ENCODE results near the gene MRPS31.

The MRPS31 gene

DNA sequence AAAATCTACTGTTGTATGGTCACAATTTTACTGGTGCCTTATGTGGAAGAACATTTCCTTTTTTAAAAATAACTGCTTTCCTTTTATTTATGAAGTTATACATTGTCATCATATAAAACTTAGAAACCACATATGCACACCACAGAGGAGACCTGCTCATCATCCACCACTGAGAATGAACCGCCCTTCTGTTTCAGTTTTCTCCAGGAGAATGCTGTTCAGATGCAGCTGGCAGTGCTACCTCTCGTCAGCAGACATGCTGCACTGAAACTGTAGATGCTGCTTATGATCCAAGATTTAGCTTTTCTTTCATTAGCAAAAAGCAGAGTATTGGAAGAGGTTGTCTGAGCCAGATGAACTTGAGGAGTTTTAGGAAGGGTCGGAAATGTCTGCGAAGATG lies 28.5 kb upstream of the MRPS31 start:
- H3K9me3 ChIP-seq (ENCODE audit: insufficient read depth, low read length) = no peaks in the 10 kb centered on the region
- no peak overlapping the region for H3K4me3 ChIP-seq (ENCODE audit: insufficient read depth, low read length, poor library complexity, severe bottlenecking)
- no peaks in the 10 kb centered on the region for H3K79me2 ChIP-seq (ENCODE audit: insufficient read depth, low read length)
- no peaks in the 10 kb centered on the region for H3K9me2 ChIP-seq (replicated peaks; ENCODE audit: insufficient read depth, low read length)
- peaks cover 6% of the 10 kb centered on the region; the same call in 1 of the 2 replicates for H3K36me3 ChIP-seq (ENCODE audit: low read length)
- no peaks in the 10 kb centered on the region for H3F3A ChIP-seq (ENCODE audit: insufficient read depth)
- H2AFZ ChIP-seq (ENCODE audit: low read depth, low read length, severe bottlenecking) = no peak overlapping the region
- no peak for TF ChIP-seq EZH2phosphoT487 (conservative IDR thresholded peaks at IDR 0.05; ENCODE audit: low read length)
- TF ChIP-seq, protein P1, sequence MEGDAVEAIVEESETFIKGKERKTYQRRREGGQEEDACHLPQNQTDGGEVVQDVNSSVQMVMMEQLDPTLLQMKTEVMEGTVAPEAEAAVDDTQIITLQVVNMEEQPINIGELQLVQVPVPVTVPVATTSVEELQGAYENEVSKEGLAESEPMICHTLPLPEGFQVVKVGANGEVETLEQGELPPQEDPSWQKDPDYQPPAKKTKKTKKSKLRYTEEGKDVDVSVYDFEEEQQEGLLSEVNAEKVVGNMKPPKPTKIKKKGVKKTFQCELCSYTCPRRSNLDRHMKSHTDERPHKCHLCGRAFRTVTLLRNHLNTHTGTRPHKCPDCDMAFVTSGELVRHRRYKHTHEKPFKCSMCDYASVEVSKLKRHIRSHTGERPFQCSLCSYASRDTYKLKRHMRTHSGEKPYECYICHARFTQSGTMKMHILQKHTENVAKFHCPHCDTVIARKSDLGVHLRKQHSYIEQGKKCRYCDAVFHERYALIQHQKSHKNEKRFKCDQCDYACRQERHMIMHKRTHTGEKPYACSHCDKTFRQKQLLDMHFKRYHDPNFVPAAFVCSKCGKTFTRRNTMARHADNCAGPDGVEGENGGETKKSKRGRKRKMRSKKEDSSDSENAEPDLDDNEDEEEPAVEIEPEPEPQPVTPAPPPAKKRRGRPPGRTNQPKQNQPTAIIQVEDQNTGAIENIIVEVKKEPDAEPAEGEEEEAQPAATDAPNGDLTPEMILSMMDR (IDR thresholded peaks at IDR 0.05; ENCODE audit: insufficient read depth, low read length, poor library complexity, severe bottlenecking) = no peak
- H3K9ac ChIP-seq (ENCODE audit: low read length) = no peak overlapping the region
- H3K27me3 ChIP-seq (ENCODE audit: low read length) = no peaks in the 10 kb centered on the region
- H3K27ac ChIP-seq (ENCODE audit: low read depth, low read length) = no peak overlapping the region
- H4K20me1 ChIP-seq (ENCODE audit: low read depth, low read length) = no peaks in the 10 kb centered on the region
- no peak overlapping the region for H3K4me2 ChIP-seq (ENCODE audit: low read depth, low read length, poor library complexity, severe bottlenecking)

DNA sequence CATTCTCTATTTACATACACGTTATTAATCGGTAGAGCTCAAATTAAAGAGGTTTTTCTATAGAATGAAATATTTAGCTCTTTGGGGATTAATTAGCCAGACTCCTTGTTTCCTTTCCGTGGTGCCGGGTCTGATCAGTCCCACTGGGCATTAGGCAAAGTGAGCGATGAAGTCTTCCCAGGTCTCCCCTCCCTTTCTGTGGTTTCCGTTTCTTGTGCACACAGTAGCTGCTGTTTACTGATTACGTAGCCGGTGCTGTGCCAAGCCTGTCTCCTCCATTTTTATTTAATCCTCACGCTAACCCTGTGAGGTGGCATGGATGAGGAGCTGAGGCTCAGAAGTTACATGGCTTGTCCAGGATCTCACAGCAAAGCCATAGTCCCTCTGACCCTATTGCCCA lies 27.4 kb upstream of the MRPS31 start:
- H2AFZ ChIP-seq (ENCODE audit: low read depth, low read length, severe bottlenecking) = no peak overlapping the region
- no peaks in the 10 kb centered on the region for H3K9me2 ChIP-seq (replicated peaks; ENCODE audit: insufficient read depth, low read length)
- H3F3A ChIP-seq (ENCODE audit: insufficient read depth) = no peaks in the 10 kb centered on the region
- no peaks in the 10 kb centered on the region for H4K20me1 ChIP-seq (ENCODE audit: low read depth, low read length)
- no peaks in the 10 kb centered on the region for H3K79me2 ChIP-seq (ENCODE audit: insufficient read depth, low read length)
- no peak for TF ChIP-seq EZH2phosphoT487 (conservative IDR thresholded peaks at IDR 0.05; ENCODE audit: low read length)
- TF ChIP-seq, protein P1 (IDR thresholded peaks at IDR 0.05; ENCODE audit: insufficient read depth, low read length, poor library complexity, severe bottlenecking) = no peak
- peaks cover 6% of the 10 kb centered on the region; the same call in 1 of the 2 replicates for H3K36me3 ChIP-seq (ENCODE audit: low read length)
- H3K27me3 ChIP-seq (ENCODE audit: low read length) = no peaks in the 10 kb centered on the region
- H3K4me3 ChIP-seq (ENCODE audit: insufficient read depth, low read length, poor library complexity, severe bottlenecking) = no peak overlapping the region
- no peaks in the 10 kb centered on the region for H3K9me3 ChIP-seq (ENCODE audit: insufficient read depth, low read length)
- no peak overlapping the region for H3K4me2 ChIP-seq (ENCODE audit: low read depth, low read length, poor library complexity, severe bottlenecking)
- H3K9ac ChIP-seq (ENCODE audit: low read length) = no peak overlapping the region
- no peak overlapping the region for H3K27ac ChIP-seq (ENCODE audit: low read depth, low read length)

DNA sequence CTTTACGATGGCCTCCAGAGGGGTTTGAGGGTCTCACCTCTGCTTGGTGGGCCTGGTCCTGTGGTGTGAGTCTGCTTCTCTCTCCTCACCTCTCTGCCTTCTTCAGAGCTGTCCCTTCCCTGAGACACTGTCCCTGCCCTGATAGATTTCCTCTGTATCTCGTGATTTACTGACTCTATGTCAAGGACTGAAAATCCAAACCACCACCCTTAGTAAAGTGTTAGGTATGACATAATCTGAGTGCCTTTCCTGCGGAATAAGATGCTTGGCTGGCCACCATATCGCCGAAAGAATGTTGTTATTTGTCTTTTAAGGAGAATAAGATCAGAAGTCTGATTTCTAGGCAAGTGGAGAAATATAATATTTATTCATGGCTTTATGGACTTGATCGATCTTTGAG lies 25.7 kb upstream of the MRPS31 start:
- Histone ChIP-seq H3F3A (ENCODE audit: insufficient read depth) (no peaks in the 10 kb centered on the region), H3K9me3 (ENCODE audit: insufficient read depth, low read length) (no peaks in the 10 kb centered on the region), H2AFZ (ENCODE audit: low read depth, low read length, severe bottlenecking) (no peak overlapping the region), H3K27me3 (ENCODE audit: low read length) (no peaks in the 10 kb centered on the region), H3K9ac (ENCODE audit: low read length) (no peak overlapping the region), H3K27ac (ENCODE audit: low read depth, low read length) (no peak overlapping the region), H3K9me2 (replicated peaks; ENCODE audit: insufficient read depth, low read length) (no peaks in the 10 kb centered on the region), H3K4me3 (ENCODE audit: insufficient read depth, low read length, poor library complexity, severe bottlenecking) (no peak overlapping the region), H3K79me2 (ENCODE audit: insufficient read depth, low read length) (no peaks in the 10 kb centered on the region), H3K4me2 (ENCODE audit: low read depth, low read length, poor library complexity, severe bottlenecking) (no peak overlapping the region), H3K36me3 (ENCODE audit: low read length) (peaks cover 6% of the 10 kb centered on the region; the same call in 1 of the 2 replicates), H4K20me1 (ENCODE audit: low read depth, low read length) (no peaks in the 10 kb centered on the region)
- TF ChIP-seq EZH2phosphoT487 (conservative IDR thresholded peaks at IDR 0.05; ENCODE audit: low read length) = no peak
- TF ChIP-seq, protein P1 (IDR thresholded peaks at IDR 0.05; ENCODE audit: insufficient read depth, low read length, poor library complexity, severe bottlenecking) = no peak
